ENCODE data around the gene GARIN1A. TPM values are rescaled to one million over a fixed set of nuclear protein-coding genes. Genes with fewer than 3 reads are reported as not detected.

Gene GARIN1A
- under 0.01 and 0.72 TPM in 2 replicates for total RNA-seq

GRCh38 chr7:128671992-128672391 lies at the start of gene GARIN1A:
TSS of gene GARIN1A (plus strand) at chr7:128672292. CDS start at chr7:128672398, 106 bp downstream.

Other genes with a start within 250 kb of the GARIN1A start
- 45.0 and 47.8 TPM in 2 replicates for gene HILPDA, start 216.4 kb upstream of the GARIN1A start, total RNA-seq
- gene METTL2B, start 195.5 kb upstream of the GARIN1A start, total RNA-seq: 18.2 and 20.9 TPM in 2 replicates
- gene CALU, start 67.1 kb downstream of the GARIN1A start, total RNA-seq: 623 and 637 TPM in 2 replicates
- not detected in 2 replicates for gene OPN1SW, start 103.5 kb downstream of the GARIN1A start, total RNA-seq
- gene CCDC136, start 119.7 kb downstream of the GARIN1A start, total RNA-seq: 0.18 and 1.6 TPM in 2 replicates
- gene FLNC, start 158.1 kb downstream of the GARIN1A start, total RNA-seq: 108 and 131 TPM in 2 replicates
- gene ATP6V1F, start 190.6 kb downstream of the GARIN1A start, total RNA-seq: 74.4 and 134 TPM in 2 replicates
- gene KCP, start 238.4 kb downstream of the GARIN1A start, total RNA-seq: not detected in 2 replicates